Stimulated activated CD8-positive, alpha-beta memory T cell treated with anti-CD3 and anti-CD28 coated beads, Interleukin-4, amount 100 ng/mL, for 4 hours (primary cell): ENCODE measurements around the gene PYROXD2.

Experiments used
- DNase-seq, 2 donors: peaks; one replicate each; pipeline ENCODE4 v3.0.0-alpha.2; 2020; ENCODE audit warnings: low read depth in 2 of 2, low spot score in 1 of 2

The PYROXD2 gene

GRCh38 chr10:98340261-98340939 lies 74.6 kb downstream of the PYROXD2 start:
- no peak for DNase-seq

DNA sequence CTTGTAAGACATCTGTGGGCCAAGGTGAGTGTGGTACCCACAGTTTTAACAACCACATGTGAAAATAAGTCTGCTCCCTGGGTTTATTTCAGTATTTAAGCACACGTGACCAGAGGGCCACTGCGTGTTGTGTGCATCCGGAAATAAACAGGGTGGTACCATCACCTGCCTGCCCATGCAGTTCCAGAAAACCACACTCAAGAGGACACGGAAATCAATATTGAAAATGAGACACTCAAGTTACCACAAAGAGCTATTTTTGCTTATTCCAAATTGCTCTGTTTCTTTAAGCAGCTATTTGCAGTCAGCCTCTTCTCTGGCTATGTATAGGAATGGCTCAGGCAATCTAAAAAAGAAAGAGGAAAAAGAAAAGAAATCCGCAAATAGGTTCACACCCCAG lies 75.2 kb downstream of the PYROXD2 start:
- DNase-seq: no peak

DNA sequence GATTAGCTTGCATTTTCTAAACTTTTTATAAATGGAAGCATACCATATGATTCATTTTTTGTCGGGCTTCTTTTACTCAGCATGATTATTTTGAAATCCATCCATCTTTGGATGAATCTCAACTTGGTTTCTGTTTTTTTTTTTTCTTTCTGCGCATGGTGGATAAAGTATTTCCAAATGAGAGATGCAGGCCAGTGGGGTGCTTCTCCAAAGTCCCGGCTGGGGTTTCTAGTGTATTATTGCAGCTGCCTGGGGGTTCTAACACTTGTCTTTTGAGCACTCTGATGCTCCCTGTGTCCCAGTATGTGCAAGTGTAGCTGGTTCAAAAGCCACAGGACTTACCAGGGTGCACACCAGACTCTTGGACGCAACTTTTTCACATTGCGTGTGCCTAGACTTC lies 76.1 kb downstream of the PYROXD2 start:
- DNase-seq: no peak

DNA sequence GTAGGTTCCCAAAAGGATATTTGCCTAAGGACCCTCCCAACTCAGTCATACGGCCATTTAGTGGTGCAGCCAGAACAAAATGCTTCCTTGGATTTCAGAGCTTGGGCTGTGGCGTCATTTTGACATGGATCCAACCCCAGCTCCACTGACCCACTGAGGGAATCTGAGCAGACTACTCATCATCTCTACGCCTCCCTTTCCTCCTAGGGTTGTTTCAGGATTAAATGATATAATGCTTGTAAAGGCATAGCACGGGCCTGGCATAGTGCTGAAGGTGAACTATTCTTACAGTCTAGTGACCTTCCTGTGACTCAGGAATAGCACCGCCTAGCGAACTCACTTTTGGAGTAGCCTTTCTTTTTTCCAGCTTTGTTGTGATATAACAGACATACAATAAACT lies 76.7 kb downstream of the PYROXD2 start:
- no peak for DNase-seq

DNA sequence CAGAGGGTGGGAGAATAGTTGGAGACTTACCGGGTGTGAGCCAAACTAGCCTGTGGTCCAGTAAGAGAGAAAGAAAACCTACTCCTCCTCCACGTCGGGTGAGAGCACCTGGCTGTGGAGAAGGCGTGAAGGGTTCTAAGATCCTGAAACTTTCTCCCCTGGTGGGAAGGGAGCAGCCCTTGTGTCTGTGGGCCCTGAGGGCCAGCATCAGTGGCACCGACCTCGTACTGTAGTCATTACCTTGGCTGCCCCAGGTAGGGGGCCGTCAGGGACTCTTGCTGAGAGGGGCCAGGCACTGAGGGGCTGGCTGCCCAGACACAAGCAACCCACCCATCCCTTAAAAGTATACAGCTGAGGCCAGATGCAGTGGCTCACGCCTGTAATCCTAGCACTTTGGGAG lies 77.5 kb downstream of the PYROXD2 start:
- DNase-seq: no peak
